HG03159 (cell line): Measurements from ENCODE around the gene PRRC2A.
A peak's percentile ranks its signal among the peaks of the same experiment; 100 is the strongest.
"Not testable (repeated sequence)": the region's sequence is repeated elsewhere in the genome, so short reads cannot be mapped to it uniquely, and the experiment has no call there.

Source experiments
- ATAC-seq: cut with Tn5 transposase; IDR thresholded peaks from one replicate; pipeline ENCODE4 v1.9.1; 2021; ENCODE audit warnings: mild to moderate bottlenecking, moderate library complexity; ENCODE audit not compliant: unreplicated experiment

The PRRC2A gene

GRCh38 chr6:31585491-31585890 is 35.0 kb upstream of the PRRC2A start:
- no peak for ATAC-seq

GRCh38 chr6:31586008-31586407 is 34.5 kb upstream of the PRRC2A start, which contains the start of gene LST1:
TSS of gene LST1 (plus strand) at chr6:31586277. CDS start at chr6:31587300, 1,023 bp downstream.
- ATAC-seq = no peak

GRCh38 chr6:31586599-31587281 is 33.8 kb upstream of the PRRC2A start:
- ATAC-seq = no peak

GRCh38 chr6:31587791-31588777 is 32.4 kb upstream of the PRRC2A start:
- ATAC-seq = no peak

GRCh38 chr6:31588871-31589650 is 31.5 kb upstream of the PRRC2A start:
- no peak for ATAC-seq

GRCh38 chr6:31590691-31591090 is 29.8 kb upstream of the PRRC2A start:
- ATAC-seq = not testable (repeated sequence)

GRCh38 chr6:31592396-31592771 is 28.1 kb upstream of the PRRC2A start:
- no peak for ATAC-seq

GRCh38 chr6:31597006-31597405 is 23.5 kb upstream of the PRRC2A start:
- no peak for ATAC-seq

- ATAC-seq = no peak
These were observed 13.2 kb upstream of the PRRC2A start for GRCh38 chr6:31607317-31607716.

GRCh38 chr6:31609519-31610406 is 10.8 kb upstream of the PRRC2A start:
- ATAC-seq = no peak

- ATAC-seq = no peak
These were observed 9.5 kb upstream of the PRRC2A start for GRCh38 chr6:31610968-31611367.

GRCh38 chr6:31614075-31614619 is 6.4 kb upstream of the PRRC2A start:
- ATAC-seq = no peak

- no peak for ATAC-seq
These were observed 5.6 kb upstream of the PRRC2A start, which contains the start of gene AIF1 for GRCh38 chr6:31614684-31615578. TSS of gene AIF1 (plus strand) at chr6:31615234. CDS start at chr6:31615330, 96 bp downstream.

- ATAC-seq = no peak
These were observed 4.8 kb upstream of the PRRC2A start for GRCh38 chr6:31615748-31616147.

GRCh38 chr6:31617010-31617409 is 3.5 kb upstream of the PRRC2A start:
- ATAC-seq = no peak

GRCh38 chr6:31619805-31620585 is 520 bp upstream of the PRRC2A start:
- peak; percentile 78 for ATAC-seq

- ATAC-seq = no peak
These were observed 915 bp downstream of the PRRC2A start for GRCh38 chr6:31621320-31621939.
